GM21529 (cell line): ENCODE results near the gene FAM184B.

Experiments
- ATAC-seq: cut with Tn5 transposase; IDR thresholded peaks from one replicate; pipeline ENCODE4 v1.9.1; 2021; ENCODE audit not compliant: unreplicated experiment

Gene FAM184B

DNA sequence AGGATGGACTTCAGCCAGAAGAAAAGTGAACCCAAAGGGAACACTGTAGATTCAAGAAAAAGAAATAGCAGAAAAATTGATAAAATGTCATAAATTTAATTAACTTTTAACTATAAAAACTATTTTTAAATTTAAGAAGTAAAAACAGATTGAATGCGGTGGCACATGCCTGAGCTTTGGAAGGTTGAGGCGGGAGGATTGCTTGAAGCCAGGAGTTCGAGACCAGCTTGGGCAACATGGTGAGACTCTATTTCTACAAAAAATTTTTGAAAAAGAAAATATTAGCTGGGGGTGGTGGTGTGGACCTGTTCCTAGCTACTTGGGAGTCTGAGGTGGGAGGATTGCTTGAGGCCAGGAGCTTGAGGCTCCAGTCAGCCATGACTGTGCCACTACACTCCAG is 3.0 kb downstream of the FAM184B start:
- no peak for ATAC-seq

- no peak for ATAC-seq
Measured at GRCh38 chr4:17773135-17773698, 8.2 kb downstream of the FAM184B start.

DNA sequence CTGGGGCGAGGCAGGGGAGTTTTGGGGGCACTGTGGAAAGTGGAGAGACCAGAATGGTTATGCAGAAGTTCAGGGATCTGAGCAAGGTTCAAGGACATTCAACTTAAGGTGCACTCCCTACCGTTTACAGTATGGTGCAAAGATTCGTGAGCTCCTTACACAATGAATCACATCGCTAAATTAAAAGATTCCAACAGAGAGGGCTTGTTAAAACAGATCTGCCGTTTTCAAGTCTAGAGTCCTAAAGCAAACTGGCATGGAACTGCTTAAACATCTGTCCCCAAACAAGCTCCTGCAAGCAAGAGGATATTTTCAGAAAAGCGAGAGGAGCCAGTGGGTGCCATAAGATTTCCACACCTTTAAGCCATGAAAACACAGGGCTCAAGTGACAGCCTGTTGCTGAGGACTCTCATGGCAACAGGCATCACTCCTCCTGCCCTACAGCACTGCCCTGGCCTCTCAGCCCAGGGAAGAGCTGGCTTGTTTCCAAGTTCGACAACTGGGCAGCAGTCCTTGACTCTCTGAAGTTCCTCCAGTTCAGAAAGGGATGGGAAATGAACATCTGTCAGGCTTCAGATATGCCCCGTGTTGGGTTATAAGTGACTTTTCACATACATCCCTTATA is 10.0 kb downstream of the FAM184B start:
- no peak for ATAC-seq

DNA sequence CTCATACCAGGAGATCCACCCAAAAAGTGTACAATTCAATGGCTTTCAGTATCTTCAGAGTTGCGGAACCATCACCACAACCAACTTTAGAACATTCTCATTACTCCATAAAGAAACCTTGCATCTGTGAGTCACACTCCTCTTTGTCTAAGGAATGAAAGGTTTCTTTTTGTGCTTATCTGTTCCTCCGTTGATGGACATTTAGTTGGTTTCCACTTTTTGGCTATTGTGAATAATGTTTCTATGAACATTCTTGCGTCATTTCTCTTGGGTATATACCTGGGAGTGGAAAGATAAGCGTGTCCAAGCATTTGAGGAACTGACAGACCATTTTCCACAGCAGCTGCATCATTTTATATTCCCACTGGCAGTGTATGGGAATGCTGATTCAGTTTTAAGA is 10.6 kb downstream of the FAM184B start:
- no peak for ATAC-seq

GRCh38 chr4:17769406-17770174 is 11.8 kb downstream of the FAM184B start:
- no peak for ATAC-seq

GRCh38 chr4:17766826-17767458 is 14.5 kb downstream of the FAM184B start:
- ATAC-seq = no peak

- no peak for ATAC-seq
Measured at GRCh38 chr4:17765514-17766286, 15.7 kb downstream of the FAM184B start.

GRCh38 chr4:17763931-17764330 is 17.5 kb downstream of the FAM184B start:
- ATAC-seq = no peak

DNA sequence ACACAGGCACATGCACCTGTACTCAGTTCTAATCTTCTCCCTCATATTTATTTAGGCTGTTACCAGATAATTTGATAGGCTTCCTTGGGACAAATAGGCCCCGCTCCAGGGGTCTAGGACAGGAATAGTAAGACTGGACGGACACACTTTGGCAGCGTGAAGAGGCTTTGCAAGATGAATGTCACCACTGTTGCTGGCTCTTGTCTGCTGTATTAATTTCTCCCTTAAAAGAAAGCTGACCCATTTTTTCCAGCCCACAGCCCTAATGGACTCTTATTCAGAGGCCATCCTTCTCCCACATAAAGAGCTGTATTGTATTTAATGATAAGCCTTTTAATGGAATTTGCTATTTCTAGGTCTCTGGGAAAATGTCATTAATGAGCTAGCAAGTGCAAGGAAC is 18.0 kb downstream of the FAM184B start:
- no peak for ATAC-seq

GRCh38 chr4:17762726-17763125 is 18.7 kb downstream of the FAM184B start:
- ATAC-seq = no peak

DNA sequence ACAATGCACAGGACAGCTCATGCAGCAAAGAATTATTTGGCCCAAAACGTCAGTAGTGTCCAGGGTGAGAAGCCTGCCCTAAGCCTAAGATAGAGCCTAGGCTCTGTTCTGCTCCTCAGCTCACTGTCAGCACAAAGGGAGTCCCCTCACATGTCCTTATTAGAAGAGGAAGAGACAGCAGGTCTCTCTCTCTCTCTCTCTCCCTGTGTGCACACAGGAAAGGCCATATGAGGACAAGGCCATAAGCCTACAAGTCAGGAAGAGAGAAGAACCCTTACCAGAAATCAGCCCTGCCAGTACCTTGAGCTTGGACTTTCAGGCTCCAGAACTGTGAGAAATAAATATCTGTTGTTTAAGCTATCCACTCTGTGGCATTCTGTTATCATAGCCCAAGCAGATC is 20.4 kb downstream of the FAM184B start:
- ATAC-seq = no peak

DNA sequence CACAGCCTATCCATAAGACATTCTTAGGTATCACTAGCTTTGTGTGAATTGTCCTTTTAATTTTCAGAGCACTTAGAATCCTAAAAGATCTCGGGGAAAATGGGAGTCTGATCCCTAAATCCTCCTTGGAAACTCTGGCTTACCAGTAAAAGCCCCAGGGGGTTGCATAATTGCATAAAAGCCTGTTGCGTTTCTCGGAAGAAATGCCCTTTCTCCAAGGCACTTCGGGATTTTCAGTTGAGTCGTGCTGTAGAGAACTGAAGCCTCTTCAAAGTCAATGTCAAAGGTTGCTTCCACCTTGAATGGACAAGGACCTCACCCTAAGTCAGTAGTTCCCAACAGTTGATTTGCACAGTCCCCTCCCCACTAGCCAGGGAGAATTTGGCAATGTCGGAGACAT is 20.8 kb downstream of the FAM184B start:
- ATAC-seq = no peak

- no peak for ATAC-seq
Measured at GRCh38 chr4:17758485-17758884, 22.9 kb downstream of the FAM184B start.

DNA sequence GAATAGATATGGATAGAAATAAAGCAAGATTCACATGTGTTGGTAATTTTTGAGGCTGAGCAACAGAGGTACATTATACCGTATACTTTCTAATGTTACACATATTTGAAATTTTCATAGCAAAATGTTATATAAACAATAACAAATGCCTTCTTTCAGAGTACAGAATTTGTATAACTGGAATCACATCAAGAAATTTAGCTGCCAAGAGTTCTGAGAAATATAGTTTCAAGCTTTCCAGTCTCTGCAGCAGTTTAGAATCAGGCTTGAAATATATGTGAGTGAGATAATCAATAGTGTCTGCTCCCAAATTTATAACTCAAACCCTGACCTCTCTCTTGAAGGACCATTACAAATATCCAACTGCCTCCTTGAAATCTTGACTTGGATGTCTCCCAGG is 23.8 kb downstream of the FAM184B start:
- no peak for ATAC-seq

DNA sequence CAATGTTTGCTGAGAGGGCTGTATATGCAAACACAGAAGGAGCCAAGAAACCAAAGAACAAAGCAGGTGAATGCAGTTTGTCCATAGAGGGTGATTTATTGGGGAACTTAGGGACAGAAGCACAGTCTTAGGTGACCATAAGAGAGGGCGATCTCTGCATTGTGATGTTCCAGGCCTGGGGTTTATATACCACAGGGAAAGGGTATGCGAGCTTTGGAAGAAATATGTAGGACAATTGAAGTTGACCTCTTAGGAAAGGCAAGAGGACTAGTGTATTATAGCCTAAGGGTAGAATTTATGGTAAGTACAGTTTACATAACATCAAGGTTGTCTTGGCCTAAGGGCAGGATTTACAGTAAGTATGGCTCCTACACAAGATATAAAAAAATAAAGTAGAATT is 27.8 kb downstream of the FAM184B start:
- ATAC-seq = no peak

GRCh38 chr4:17740702-17741101 is 40.7 kb downstream of the FAM184B start:
- no peak for ATAC-seq

DNA sequence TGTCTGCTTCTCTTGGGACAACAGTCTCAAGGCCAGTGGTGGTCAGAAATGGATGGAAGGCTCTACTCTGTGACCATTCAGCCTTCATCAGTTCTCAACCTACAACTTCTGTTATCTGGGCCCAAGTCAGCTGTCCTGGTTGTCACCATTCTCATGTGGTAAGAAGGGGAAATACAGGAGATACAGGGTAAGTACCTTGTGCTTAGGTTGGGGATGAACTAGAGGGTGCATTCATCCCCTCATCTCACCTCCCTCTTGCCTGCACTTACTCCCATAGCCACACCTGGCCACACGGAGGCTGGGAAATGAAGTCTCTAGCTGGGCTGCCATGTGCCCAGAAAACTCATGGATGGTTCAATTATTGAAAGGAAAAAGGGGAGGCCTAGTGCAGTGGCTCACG is 44.9 kb downstream of the FAM184B start:
- no peak for ATAC-seq

GRCh38 chr4:17726911-17727310 is 54.5 kb downstream of the FAM184B start:
- no peak for ATAC-seq

GRCh38 chr4:17723648-17724047 is 57.8 kb downstream of the FAM184B start:
- no peak for ATAC-seq

DNA sequence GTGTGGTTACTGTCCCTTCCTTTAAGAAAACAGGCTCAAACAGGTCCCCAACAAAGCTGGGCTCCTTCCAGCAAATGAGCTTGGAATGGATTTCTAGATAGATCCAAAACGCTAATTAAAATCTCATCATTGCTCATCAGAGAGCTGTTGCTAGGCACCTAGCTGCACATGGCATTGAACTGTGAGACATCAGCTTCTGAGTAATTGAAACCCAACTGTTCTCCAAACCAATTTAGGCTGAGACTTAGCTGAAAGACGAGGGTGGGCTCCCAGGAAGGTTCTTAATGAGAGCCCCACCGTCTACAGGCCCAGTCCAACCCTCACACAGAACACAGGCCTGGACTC is 59.1 kb downstream of the FAM184B start:
- ATAC-seq = no peak
